Measurements from ENCODE around the gene GPR89B. TPM values are rescaled to one million over a fixed set of nuclear protein-coding genes. Genes with fewer than 3 reads are reported as not detected.

Gene GPR89B
- total and polyA plus RNA-seq, 7 donors, result 0.60 to 26.3 (median 9.9) TPM

DNA sequence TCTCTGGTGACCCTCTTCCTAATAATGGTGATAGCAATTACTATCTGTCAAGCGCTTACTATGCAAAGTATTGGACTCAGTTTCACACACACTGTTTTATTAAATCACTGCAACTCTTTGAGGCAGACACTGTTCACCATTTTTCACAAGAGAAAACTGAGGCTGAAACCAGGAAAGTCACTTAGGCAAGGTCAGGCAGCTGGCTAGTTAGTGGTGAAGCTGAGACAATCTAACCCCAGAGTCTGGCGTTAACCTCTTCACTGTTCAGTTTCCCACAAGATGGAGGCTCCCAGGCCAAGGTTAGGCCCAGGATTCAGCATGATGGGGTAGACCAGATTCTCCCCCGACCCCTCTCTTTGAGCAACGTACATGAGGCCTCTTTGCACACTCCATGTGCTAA lies 30.4 kb upstream of the GPR89B start:
- DNase-seq, result no peak
- no peaks in the 10 kb centered on the region for H3K27me3 ChIP-seq
- no peaks in the 10 kb centered on the region for H3K9me3 ChIP-seq
- no peak overlapping the region for H3K27ac ChIP-seq
- no peaks in the 10 kb centered on the region for H3K36me3 ChIP-seq
- WGBS, 2 donors, result 88 to 89% methylated on average over 4 of the region's 4 CpGs
- no peak overlapping the region for H3K4me3 ChIP-seq
- TF ChIP-seq POLR2AphosphoS5 (IDR thresholded peaks at IDR 0.05), result no peak
- no peak for TF ChIP-seq CTCF (IDR thresholded peaks at IDR 0.05)
- no peak for TF ChIP-seq POLR2A (IDR thresholded peaks at IDR 0.05)
- TF ChIP-seq EP300 (IDR thresholded peaks at IDR 0.05), result no peak
- H3K4me1 ChIP-seq, result no peaks in the 10 kb centered on the region
- intact Hi-C loops (cut with DNase I), result loop anchor here (5.0 kb wide), 1 partner anchor 400 kb away; no protein-coding TSS in a partner anchor

DNA sequence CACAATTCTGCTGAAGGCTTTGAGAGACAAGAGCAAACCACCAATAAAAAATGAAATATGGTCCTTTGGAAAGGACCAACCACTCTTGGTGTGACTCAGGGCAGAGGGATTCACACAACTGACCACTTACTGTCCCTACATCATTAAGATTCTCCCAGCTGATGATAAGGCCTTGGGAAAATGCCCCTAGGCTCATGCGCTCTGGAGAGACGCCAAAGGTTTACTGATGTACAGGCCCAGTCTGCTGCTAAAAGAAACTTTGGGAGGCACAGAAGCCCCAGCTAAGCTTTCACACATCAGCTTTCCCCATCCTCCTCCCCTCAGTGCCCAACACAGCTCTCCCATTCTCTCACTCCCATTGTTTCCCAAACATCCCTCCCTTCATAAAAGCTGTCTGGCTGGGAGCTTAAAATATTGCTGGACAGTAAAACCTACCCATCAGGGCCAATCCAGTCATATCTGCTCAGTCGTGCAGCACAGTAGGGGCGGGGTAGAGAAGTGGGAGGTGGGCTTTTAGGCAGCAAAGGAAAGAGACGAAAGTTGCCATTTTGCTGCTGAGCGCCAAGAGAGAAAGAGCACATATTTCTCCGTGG lies 25.9 kb upstream of the GPR89B start, which contains the start of gene GJA8:
Gene GJA8, plus strand, starts transcription at position 543 of the 593 bp plus-strand sequence. CDS start 5,161 bp downstream, outside the sequence.
- TF ChIP-seq POLR2A (IDR thresholded peaks at IDR 0.05) (no peak), CTCF (IDR thresholded peaks at IDR 0.05) (no peak), POLR2AphosphoS5 (IDR thresholded peaks at IDR 0.05) (no peak), EP300 (IDR thresholded peaks at IDR 0.05) (no peak)
- WGBS, 2 donors, result 84 to 88% methylated on average over 7 of the region's 7 CpGs
- H3K4me1 ChIP-seq, result no peaks in the 10 kb centered on the region
- H3K27ac ChIP-seq, result no peak within 1 kb of the TSS
- no peaks in the 10 kb centered on the region for H3K36me3 ChIP-seq
- DNase-seq, result no peak
- no peaks in the 10 kb centered on the region for H3K9me3 ChIP-seq
- intact Hi-C loops (cut with DNase I), result no loop called here
- no peak within 1 kb of the TSS for H3K4me3 ChIP-seq
- H3K27me3 ChIP-seq, result no peaks in the 10 kb centered on the region

- Histone ChIP-seq H3K36me3 (no peaks in the 10 kb centered on the region), H3K27ac (no peak overlapping the region), H3K4me1 (no peaks in the 10 kb centered on the region), H3K9me3 (no peaks in the 10 kb centered on the region), H3K27me3 (no peaks in the 10 kb centered on the region), H3K4me3 (no peak overlapping the region)
- DNase-seq, result no peak
- TF ChIP-seq CTCF (IDR thresholded peaks at IDR 0.05), result no peak
- no peak for TF ChIP-seq POLR2AphosphoS5 (IDR thresholded peaks at IDR 0.05)
- TF ChIP-seq POLR2A (IDR thresholded peaks at IDR 0.05), result no peak
- TF ChIP-seq EP300 (IDR thresholded peaks at IDR 0.05), result no peak
- intact Hi-C loops (cut with DNase I), result no loop called here
- 71 to 83% methylated on average over 3 of the region's 3 CpGs for WGBS, 2 donors
Observed at GRCh38 chr1:147904726-147905125, 23.5 kb upstream of the GPR89B start.

GRCh38 chr1:147907786-147908509 lies 20.3 kb upstream of the GPR89B start:
- no peaks in the 10 kb centered on the region for H3K9me3 ChIP-seq
- H3K4me3 ChIP-seq, result no peak overlapping the region
- no peak overlapping the region for H3K27ac ChIP-seq
- no peaks in the 10 kb centered on the region for H3K36me3 ChIP-seq
- no peak for DNase-seq
- WGBS, 2 donors, result 94 to 95% methylated on average over 44 of the region's 44 CpGs
- H3K27me3 ChIP-seq, result no peaks in the 10 kb centered on the region
- no peaks in the 10 kb centered on the region for H3K4me1 ChIP-seq
- intact Hi-C loops (cut with DNase I), result no loop called here
- TF ChIP-seq POLR2A (IDR thresholded peaks at IDR 0.05), result no peak

DNA sequence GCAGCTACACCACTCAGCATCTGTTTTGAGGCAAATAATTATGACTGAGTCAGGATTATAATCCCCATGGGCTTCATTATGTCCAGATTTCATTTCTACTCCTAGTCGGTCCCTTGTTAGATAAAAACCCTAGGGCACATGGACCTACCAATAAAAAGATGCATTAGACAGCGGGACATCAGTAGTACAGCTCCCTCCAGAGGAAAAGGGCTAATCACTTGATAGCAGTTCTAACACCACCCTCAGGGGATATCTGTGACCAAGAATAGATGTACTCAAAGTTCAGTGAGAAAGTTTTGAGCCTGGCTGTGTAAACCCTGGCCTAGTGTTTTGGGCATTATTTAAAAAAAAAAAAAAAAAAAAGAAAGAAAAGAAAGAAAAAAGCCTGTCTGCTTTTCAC lies 15.7 kb upstream of the GPR89B start:
- no peaks in the 10 kb centered on the region for H3K9me3 ChIP-seq
- intact Hi-C loops (cut with DNase I), result no loop called here
- no peak overlapping the region for H3K27ac ChIP-seq
- H3K4me3 ChIP-seq, result no peak overlapping the region
- WGBS, 2 donors, result 86 to 91% methylated on average over 2 of the region's 2 CpGs
- no peaks in the 10 kb centered on the region for H3K27me3 ChIP-seq
- H3K4me1 ChIP-seq, result no peaks in the 10 kb centered on the region
- H3K36me3 ChIP-seq, result no peaks in the 10 kb centered on the region
- DNase-seq, result no peak
- TF ChIP-seq EP300 (IDR thresholded peaks at IDR 0.05) (no peak), CTCF (IDR thresholded peaks at IDR 0.05) (no peak), POLR2AphosphoS5 (IDR thresholded peaks at IDR 0.05) (no peak)
